Activated CD4-positive, CD25-positive, alpha-beta regulatory T cell treated with anti-CD3 and anti-CD28 coated beads, Interleukin-2, amount 50 U/mL, for 16 hours (primary cell): ENCODE data around the gene ISL2.
"Not testable (repeated sequence)": the region's sequence is repeated elsewhere in the genome, so short reads cannot be mapped to it uniquely, and the experiment has no call there.

ENCODE experiments used
- DNase-seq: peaks from one replicate; pipeline ENCODE4 v3.0.0-alpha.2; 2020; ENCODE audit warnings: low read depth, low spot score

The ISL2 gene

GRCh38 chr15:76336254-76337058, at the start of gene ISL2:
Gene ISL2 (plus strand): TSS chr15:76336773. CDS start chr15:76336884, 111 bp downstream.
- DNase-seq, result peak; percentile 19

GRCh38 chr15:76289582-76289981, 47.0 kb upstream of the ISL2 start:
- no peak for DNase-seq

- no peak for DNase-seq
Measured at GRCh38 chr15:76293361-76293760, 43.2 kb upstream of the ISL2 start.

- DNase-seq, result not testable (repeated sequence)
Measured at GRCh38 chr15:76294463-76294862, 42.1 kb upstream of the ISL2 start.

- DNase-seq, result no peak
Measured at GRCh38 chr15:76296849-76297248, 39.7 kb upstream of the ISL2 start.

GRCh38 chr15:76297951-76298350, 38.6 kb upstream of the ISL2 start:
- DNase-seq, result not testable (repeated sequence)

- DNase-seq, result no peak
Measured at GRCh38 chr15:76298986-76299385, 37.6 kb upstream of the ISL2 start.

- DNase-seq, result no peak
Measured at GRCh38 chr15:76299786-76300185, 36.8 kb upstream of the ISL2 start.

- DNase-seq, result no peak
Measured at GRCh38 chr15:76303909-76304308, 32.7 kb upstream of the ISL2 start.

GRCh38 chr15:76309601-76310330, 26.8 kb upstream of the ISL2 start:
- DNase-seq, result no peak

GRCh38 chr15:76310475-76311099, 26.0 kb upstream of the ISL2 start:
- no peak for DNase-seq

GRCh38 chr15:76311100-76311953, 25.2 kb upstream of the ISL2 start, which contains the start of gene ETFA:
Gene ETFA (minus strand): TSS chr15:76311469. CDS start chr15:76311388, 81 bp downstream.
- DNase-seq, result peak; percentile 72

GRCh38 chr15:76312540-76313174, 23.9 kb upstream of the ISL2 start:
- DNase-seq, result no peak

GRCh38 chr15:76313175-76313567, 23.4 kb upstream of the ISL2 start:
- not testable (repeated sequence) for DNase-seq

GRCh38 chr15:76313731-76314130, 22.8 kb upstream of the ISL2 start:
- DNase-seq, result no peak

GRCh38 chr15:76320012-76320411, 16.6 kb upstream of the ISL2 start:
- no peak for DNase-seq

- DNase-seq, result no peak
Measured at GRCh38 chr15:76321171-76321570, 15.4 kb upstream of the ISL2 start.

- DNase-seq, result no peak
Measured at GRCh38 chr15:76321602-76322001, 15.0 kb upstream of the ISL2 start.

- no peak for DNase-seq
Measured at GRCh38 chr15:76324066-76324465, 12.5 kb upstream of the ISL2 start.

- no peak for DNase-seq
Measured at GRCh38 chr15:76325704-76326103, 10.9 kb upstream of the ISL2 start.
